C4-2B (cell line): Measurements from ENCODE around the gene NRG2.

Experiments
- CTCF ChIP-seq: fragments of 450-650 bp; conservative IDR thresholded peaks from 2 replicates; pipeline ENCODE4 v1.5.1; 2017; ENCODE audit warnings: mild to moderate bottlenecking
- ZFX ChIP-seq: fragments of 450-650 bp; IDR thresholded peaks from 2 replicates; pipeline ENCODE4 v1.6.1; 2017

DNA sequence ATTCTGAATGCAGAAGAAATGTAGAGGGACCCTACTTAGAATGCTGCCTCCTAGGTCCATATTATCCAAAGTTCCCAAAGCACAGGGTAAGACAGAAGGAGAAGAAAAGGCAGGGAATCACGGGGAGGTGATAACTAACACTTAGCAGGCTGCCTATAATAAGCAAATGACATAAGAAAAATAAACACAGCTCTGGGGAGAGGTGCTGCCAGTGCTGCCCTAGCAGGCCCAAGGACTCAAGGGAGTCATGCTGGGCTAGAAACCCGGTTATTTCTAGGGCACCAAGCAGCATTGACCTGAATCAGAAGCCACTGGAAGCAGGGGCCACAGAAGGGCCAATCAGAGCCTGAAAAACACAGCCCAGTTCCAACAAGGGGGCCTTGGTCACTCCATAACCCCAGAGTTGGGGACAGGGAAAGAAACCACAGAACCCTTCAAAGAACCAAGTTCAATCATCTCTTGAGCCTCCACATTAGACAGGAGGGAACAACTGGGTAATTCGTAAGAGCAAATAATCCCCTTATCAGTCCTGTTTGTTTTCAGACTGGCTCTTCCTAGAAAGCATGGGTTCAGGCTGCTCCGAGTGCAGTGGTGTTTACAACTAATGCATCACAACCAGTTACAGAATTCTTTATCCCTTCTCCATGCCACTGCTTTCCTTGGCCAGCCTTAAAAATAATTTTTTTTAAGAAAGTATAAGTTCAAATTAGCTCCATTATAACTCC is 24.0 kb downstream of the NRG2 start:
- no peak for TF ChIP-seq CTCF
- TF ChIP-seq ZFX = no peak
